ENCODE data around the gene PTPN18.

PTPN18 gene

GRCh38 chr2:130368786-130369185 is 12.9 kb downstream of the PTPN18 start:
- DNase-seq, result no peak

GRCh38 chr2:130369311-130369964 is 13.6 kb downstream of the PTPN18 start:
- DNase-seq, result no peak

GRCh38 chr2:130369965-130370341 is 14.1 kb downstream of the PTPN18 start:
- DNase-seq, result no peak

GRCh38 chr2:130370490-130370889 is 14.6 kb downstream of the PTPN18 start:
- DNase-seq, result no peak

GRCh38 chr2:130371723-130372054 is 15.8 kb downstream of the PTPN18 start:
- no peak for DNase-seq

GRCh38 chr2:130372055-130372832 is 16.4 kb downstream of the PTPN18 start:
- peak; percentile 71 for DNase-seq

GRCh38 chr2:130372833-130373807 is 17.3 kb downstream of the PTPN18 start:
- DNase-seq, result no peak

GRCh38 chr2:130373808-130374365 is 18.0 kb downstream of the PTPN18 start:
- no peak for DNase-seq

- DNase-seq, result no peak
These were observed 18.9 kb downstream of the PTPN18 start for GRCh38 chr2:130374587-130375290.

GRCh38 chr2:130375291-130376266 is 19.7 kb downstream of the PTPN18 start:
- no peak for DNase-seq

GRCh38 chr2:130376433-130377293 is 20.8 kb downstream of the PTPN18 start:
- no peak for DNase-seq

GRCh38 chr2:130377491-130377890 is 21.6 kb downstream of the PTPN18 start:
- DNase-seq, result no peak

- no peak for DNase-seq
These were observed 22.5 kb downstream of the PTPN18 start for GRCh38 chr2:130378206-130378897.

GRCh38 chr2:130378898-130379214 is 23.0 kb downstream of the PTPN18 start:
- no peak for DNase-seq

GRCh38 chr2:130380096-130380934 is 24.5 kb downstream of the PTPN18 start:
- DNase-seq, result no peak

- DNase-seq, result no peak
These were observed 25.3 kb downstream of the PTPN18 start for GRCh38 chr2:130381145-130381544.

- DNase-seq, result no peak
These were observed 25.8 kb downstream of the PTPN18 start for GRCh38 chr2:130381619-130382018.

- DNase-seq, result no peak
These were observed 26.6 kb downstream of the PTPN18 start for GRCh38 chr2:130382313-130382917.
